CD4-positive, alpha-beta T cell treated with Interleukin-6 for 4 hours (primary cell): ENCODE results near the gene KIF26B.

Experiments used
- DNase-seq: peaks from one replicate; pipeline ENCODE4 v3.0.0-alpha.2; 2020; ENCODE audit warnings: mixed read lengths

KIF26B gene

DNA sequence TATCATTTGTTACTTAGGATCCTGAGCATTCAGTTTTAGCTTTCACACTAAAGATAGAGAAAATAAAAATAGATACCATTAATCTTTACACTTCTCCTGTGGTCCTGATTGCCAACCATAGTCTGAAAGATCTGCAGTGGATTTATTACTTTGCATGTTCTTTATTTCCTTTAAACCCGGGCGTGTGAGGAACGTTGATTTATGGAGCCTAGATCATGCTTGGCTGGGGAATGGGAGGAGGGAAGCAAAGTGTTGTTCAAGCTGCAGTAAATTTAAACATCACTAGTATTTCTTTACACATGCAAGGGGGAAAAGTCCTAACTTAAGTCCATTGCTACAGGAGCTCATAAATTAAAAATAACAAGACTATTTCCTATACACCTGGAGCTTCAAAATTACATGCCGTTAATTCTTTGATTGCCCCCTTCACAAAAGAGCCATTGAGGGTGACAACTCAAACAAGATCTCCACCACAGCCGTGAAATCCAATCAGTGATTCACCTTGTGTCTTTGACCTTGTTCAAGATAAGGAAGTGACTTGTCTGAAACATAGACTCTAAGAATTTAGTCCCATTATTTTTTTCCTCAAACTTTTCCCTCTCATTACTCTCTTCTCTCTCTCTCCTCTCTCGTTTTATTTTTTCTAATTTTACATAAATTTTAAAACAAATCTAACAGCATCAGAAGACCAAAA lies 282.7 kb downstream of the KIF26B start:
- no peak for DNase-seq

GRCh38 chr1:245440922-245441321 lies 286.1 kb downstream of the KIF26B start:
- no peak for DNase-seq

DNA sequence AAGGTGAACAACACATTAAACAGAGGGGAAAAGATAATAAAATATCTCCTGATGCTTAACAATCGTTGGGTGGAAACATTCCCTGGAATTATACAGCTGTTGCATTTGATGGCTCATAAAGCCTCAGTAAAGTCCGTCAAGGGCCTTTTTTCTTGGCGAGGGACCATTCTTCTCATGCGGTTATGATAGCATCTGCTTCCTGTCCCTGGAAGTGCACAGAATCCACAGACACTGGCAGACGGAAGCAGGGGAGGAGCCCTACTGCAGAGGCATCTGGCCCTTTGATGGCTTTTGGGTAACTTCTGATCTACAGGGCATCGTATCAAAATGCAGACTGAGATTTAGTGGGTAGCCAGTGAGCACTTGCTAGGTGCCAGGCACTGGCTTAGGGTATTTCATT lies 286.9 kb downstream of the KIF26B start:
- DNase-seq: no peak

DNA sequence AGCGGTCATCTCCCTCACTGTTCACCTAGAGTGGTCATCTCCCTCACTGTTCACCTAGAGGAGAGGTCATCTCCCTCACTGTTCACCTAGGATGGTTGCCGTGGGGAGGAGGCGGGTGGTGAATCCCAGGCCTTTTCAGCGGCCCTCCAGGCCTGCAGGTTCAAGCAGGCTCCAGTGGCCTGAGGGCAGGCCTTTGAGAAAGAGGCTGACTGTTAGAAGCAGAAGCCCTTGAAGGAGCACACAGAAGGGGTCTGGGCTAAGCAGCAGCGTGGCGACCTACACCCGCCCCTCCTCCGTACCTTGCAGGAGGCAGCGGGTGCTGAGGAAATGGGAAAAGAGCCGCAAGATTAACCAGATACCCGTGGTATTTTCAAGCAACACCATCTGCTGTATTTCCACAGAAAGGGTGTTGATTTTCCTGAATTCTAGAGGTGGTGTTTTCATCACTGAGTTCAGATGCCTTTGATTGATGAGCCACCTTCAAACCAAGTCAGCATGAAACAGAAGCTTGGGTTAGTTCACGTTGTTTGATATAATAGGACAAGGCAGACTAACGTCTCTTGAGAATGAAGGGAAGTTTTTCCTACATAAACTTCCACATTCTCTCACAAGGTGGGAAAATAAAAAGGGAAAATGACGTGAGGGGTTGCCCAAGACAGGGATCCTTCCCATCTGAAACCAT lies 289.5 kb downstream of the KIF26B start:
- DNase-seq: no peak

- no peak for DNase-seq
Measured at GRCh38 chr1:245444945-245445344, 290.2 kb downstream of the KIF26B start.

DNA sequence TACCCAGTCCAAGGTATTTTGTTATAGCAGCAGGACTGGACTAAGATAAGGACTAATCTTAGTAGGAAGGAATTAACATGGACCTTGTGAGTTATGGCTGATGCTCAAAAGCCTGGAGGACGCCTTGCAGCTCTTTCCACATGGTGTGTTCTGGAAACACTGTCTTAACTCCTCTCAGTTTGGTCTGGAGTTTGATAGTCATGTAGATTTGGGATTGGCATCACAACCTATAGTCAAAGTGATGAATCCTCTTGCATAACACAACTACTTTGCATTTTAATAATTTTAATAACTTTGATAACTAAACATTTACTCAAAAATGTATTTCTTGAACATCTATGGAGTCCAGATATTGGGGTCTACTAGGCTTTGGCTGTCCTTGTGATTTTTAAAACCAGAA lies 293.7 kb downstream of the KIF26B start:
- DNase-seq: no peak

GRCh38 chr1:245448975-245449431 lies 294.2 kb downstream of the KIF26B start:
- no peak for DNase-seq

GRCh38 chr1:245453541-245453940 lies 298.8 kb downstream of the KIF26B start:
- no peak for DNase-seq

DNA sequence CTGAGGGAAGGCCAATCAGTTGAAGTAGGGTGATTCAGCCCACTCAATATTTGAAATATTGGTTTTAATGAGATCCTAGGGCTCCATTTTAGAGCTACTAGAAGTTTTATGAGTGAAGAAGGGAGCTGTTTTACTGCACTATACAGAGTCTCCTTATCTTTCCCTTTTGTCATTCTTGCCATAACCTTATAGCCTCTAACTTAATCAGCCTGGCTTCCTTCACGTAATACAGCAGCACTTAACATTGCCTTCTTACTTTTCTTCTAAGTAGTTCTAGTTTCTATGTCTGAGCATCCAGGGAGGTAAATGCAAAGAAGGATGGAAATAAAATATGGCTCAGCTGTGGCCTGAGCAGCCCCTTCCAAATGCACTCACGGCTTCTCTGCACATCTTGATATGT lies 299.3 kb downstream of the KIF26B start:
- no peak for DNase-seq

GRCh38 chr1:245457562-245457961 lies 302.8 kb downstream of the KIF26B start:
- no peak for DNase-seq

DNA sequence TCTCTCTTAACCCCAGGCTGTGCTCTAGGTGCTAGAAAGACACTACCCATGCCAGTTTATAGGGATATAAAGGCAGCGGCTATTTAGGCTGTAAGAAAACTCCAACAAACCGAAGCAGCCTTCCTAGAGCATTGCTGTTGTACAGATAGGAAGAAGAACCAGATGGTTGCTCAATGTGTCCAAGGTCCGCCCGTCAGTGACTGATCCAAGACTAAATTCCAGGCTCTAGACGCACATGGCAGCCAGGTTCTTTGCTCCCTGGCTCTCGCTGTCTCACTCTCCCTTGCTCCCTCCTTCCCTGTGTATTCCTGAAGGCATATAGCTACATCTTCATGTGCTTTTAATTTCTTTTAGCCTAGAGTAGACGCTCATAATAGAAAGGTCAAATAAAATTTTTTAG lies 303.4 kb downstream of the KIF26B start:
- no peak for DNase-seq

DNA sequence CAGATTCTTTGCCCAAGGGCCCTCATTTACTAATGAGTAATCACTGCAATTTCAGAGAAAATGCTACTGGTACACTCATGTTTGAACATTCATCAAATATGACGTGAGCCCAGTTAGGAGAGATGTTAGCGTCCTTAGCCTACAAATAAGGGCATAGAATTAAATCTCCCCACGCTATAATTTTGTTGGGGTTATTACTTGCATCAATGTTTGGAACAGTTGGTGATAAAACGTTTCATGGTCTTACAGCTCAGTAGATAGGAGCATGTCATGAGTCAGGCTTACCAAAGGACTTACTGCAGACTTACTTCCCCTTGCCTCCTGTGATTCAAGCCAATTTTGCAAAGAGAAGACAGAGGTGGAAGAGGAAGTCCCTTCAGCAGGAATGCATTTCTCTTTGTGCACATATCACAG lies 304.0 kb downstream of the KIF26B start:
- DNase-seq: no peak

DNA sequence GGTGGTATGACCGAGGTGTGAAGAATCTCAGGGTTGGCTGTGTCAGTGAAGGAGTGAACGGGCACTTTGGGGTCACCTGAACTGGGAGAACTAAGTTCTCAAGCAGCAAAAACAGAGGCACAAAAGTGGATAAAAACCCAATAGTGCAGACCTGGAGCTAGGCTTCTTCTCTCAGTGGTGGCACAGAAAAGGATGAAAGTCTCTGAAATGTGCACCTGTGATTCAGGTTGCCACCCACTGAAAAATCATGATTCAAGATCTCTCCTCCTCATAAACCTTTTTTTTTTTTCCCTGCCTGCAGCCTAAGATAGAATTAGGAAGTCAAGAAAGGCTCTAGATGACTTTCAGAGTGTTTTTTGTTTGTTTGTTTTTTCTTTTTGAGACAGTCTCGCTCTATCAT lies 304.8 kb downstream of the KIF26B start:
- DNase-seq: no peak

DNA sequence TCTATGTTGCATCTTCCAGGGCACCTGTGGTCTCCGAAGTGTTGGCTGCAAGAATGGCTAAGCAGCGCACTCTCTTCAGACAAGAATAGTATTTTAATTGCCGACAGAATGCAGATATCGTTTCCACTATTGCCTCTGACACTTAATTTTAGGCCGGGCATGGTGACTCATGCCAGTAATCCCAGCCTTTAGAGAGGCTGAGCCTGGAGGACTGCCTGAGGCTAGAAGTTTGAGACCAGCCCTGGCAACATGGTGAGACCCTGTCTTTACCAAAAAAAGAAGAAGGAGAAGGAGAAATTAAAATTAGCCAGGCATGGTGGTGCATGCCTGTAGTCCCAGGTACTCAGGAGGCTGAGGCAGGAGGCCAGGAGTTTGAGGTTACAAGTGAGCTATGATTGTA lies 306.9 kb downstream of the KIF26B start:
- DNase-seq: no peak

GRCh38 chr1:245462161-245462560 lies 307.4 kb downstream of the KIF26B start:
- DNase-seq: no peak

DNA sequence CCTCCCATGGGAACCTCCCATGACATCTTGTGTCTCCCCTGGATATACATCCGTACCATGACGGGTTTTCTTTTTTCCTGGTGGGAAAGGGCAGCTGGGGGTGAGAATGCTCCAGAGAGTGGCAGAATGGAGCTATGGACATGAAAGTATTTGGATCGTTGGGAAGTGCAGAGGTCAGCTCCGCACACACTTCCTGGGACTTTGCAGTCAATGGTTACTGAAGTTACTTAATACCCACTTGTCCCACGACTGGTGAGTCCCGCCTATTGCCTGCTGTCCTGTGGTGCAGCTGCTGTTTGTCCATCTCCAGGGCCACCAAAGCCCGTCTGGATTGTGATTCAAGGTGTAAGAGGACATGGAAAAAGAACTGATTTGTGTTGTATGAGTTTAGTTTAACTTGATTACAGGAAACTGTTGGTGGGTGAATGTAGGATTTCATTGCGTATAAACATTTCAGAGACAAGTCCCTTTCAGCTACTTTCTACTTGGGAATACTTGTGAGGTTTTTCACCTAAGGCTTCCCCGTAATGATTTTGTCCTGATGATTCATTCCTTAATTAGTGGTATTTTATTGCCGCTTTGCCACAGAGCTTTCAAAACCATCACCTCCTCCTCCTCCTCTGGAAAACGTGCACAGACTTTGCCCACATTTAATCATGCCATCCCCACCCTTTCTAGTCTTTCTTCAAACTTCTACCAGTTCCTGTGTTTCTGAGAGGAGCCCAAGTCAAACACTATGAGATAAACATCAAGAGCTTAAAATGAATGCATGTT lies 308.8 kb downstream of the KIF26B start:
- no peak for DNase-seq

- no peak for DNase-seq
Measured at GRCh38 chr1:245464290-245464689, 309.5 kb downstream of the KIF26B start.

DNA sequence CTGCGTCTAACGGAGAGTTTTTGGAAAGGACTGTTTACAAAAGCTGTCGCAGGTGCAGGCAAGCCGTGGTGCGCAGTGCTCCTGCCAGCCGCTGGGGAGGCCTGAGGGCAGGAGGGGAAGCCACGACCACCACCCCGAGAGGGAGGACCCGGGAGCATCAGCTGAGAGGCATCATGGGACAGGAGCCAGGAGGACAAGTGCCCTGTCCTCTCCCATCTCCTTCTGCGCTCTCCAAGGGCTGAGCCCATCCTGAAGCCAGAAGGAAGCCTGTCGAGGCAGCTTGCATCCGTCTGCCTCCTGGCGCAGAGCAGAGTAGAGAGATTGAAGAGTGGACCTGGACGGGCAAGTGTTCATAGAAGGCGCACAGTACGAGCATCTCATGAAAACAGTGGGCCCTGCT lies 310.9 kb downstream of the KIF26B start:
- no peak for DNase-seq

DNA sequence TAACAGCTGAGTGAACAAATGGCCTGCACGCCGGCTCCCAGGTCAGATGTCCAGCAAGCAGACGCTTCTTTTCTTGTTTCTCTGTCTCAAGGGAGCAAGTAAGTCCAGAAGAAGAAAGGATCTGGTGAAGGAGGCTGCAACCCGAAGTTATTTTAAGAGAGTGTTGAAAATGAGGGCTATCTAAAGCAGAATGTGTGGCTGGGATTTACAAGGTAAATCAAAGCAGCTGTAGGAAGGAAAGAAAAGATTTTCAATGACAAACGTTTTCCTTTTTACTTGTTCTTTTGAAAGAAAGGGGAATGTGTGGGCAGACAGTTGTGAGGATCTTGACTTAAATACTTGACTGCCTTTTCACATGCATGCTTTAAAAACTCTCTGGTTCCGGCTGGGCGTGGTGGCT lies 311.5 kb downstream of the KIF26B start:
- DNase-seq: no peak

- no peak for DNase-seq
Measured at GRCh38 chr1:245467804-245468203, 313.0 kb downstream of the KIF26B start.

DNA sequence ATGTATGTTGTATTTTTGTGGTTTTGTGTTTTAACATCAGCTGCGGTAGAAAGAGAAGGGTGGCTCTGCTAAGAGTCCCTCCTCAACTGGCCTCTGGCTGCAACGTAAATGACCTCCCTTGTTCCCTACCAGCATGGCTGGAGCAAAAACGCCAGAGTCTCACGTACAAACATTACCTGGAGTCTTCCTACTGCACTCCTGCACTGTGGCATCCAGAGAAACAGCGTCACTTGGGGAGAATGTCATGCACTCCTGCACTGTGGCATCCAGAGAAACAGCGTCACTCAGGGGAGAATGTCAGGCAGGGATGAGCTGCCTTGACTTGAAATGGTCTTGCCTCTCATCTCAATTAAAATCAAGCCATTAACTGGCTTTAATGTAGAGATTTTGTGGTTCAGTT lies 314.2 kb downstream of the KIF26B start:
- DNase-seq: no peak

DNA sequence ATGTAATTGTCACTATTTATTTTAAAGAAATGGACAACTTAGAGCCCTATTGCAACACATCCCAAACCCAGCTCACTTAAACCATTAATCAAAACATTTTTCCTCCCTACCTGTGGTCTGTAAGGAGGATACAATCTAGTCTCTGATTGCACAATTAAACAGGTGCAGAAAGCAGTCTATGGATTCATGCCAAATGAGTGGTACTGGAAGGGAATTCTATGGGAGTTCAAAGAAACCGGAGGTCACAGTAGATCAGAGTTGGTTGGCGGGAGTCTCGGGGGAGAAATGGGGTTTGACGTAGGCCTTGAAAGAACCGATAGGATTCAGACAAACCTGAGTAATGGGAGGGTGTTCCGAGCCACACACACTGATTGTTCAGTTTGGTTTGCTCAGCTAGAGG lies 314.9 kb downstream of the KIF26B start:
- DNase-seq: no peak

- no peak for DNase-seq
Measured at GRCh38 chr1:245475126-245475525, 320.3 kb downstream of the KIF26B start.

DNA sequence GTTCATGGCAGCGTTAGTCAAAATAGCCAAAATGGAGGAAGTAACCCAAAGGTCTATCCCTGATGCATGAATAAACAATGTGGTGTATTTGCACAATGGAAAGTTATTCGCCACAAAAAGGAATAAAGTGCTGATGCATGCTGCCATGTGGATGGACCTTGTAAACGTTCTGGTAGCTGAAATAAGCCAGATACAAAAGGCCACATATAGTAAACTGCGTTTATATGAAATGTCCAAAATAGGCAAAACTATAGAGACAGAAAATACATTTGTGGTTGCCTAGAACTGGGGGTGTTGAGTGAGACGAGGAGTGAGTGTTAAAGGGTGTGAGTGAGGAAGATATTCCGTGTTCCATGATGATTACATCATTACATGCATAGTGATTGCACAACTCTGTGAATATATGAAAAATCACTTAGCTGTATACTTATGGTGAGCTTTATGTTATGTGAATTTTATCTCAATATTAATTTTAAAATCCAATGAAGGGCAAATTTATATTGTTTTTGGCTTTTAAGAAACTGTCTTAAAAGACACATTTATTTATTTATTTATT lies 321.3 kb downstream of the KIF26B start:
- DNase-seq: no peak
